Superior temporal gyrus (tissue), 1 donor: Measurements from ENCODE around the gene LRRC56.
A peak's percentile ranks its signal among the peaks of the same experiment; 100 is the strongest.

Experiments used
- DNase-seq: peaks from one replicate; pipeline ENCODE4 v3.0.0-alpha.2; 2016; ENCODE audit errors: extremely low spot score

LRRC56 gene, protein sequence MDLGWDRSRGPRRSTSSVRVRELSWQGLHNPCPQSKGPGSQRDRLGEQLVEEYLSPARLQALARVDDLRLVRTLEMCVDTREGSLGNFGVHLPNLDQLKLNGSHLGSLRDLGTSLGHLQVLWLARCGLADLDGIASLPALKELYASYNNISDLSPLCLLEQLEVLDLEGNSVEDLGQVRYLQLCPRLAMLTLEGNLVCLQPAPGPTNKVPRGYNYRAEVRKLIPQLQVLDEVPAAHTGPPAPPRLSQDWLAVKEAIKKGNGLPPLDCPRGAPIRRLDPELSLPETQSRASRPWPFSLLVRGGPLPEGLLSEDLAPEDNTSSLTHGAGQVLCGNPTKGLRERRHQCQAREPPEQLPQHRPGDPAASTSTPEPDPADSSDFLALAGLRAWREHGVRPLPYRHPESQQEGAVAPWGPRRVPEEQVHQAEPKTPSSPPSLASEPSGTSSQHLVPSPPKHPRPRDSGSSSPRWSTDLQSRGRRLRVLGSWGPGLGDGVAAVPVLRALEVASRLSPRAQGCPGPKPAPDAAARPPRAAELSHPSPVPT

DNA sequence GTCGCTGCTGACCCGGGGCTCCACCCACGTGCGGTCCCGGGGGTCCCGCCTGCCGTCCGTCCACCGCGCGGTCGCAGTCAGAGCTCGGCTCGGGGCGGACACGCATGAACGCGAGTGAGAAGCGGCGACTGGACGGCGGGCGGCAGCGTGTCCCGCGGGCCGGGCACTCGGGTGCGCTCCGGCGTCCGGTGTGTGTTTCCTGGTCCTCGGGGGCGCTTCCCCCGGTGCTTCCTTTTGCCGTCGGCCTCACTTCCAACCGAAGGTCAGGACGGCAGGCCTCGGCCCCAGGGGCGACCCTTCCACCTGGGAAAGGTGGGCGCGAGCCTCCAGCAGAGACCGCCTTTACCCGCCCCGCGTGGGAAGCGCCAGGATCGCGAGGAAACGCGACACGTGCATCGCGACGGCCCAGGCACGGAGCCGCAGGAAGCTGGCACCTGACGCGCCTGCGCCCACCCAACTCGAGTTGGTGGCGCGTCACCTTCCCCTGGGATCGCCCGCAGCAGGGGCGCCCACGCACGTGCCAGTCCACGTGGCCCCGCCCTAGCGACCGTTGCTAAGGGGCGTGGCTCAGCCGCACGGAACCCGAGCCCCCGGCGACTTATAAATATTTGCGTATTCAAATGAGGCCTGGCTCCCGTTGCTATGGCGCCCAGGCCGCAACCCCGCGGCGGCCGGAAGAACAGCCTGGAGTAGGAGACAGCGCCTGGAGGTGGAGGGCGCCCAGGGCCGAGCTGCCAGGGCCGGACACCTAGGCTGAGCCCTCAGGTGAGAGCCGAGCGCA is at the start of gene LRRC56:
Gene LRRC56, plus strand, starts transcription at position 687 of the 781 bp plus-strand sequence. CDS start 3,158 bp downstream, outside the sequence.
- DNase-seq, result peak; percentile 12

DNA sequence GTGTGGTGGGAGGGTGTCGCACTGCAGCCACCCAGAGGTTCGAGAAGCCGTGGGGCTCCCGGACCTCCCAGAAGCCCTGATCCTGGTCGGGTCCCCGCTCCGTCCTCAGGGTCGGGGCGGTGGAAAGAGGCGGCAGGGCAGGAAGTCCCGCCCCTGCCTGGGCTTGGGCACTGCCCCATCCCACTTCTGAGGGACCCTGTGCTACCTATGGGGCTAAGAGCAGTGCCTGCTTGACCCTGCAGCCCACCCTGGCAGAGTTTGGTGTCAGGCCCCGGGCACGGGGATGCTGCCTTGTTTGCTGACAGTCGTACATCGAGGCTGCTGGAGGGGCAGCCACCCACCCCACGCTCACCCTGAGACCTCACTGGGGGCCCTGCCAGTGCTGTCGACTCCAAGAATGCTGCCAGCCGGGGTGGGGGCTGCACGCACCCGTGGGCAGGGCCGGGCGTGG is 49.7 kb upstream of the LRRC56 start:
- no peak for DNase-seq

DNA sequence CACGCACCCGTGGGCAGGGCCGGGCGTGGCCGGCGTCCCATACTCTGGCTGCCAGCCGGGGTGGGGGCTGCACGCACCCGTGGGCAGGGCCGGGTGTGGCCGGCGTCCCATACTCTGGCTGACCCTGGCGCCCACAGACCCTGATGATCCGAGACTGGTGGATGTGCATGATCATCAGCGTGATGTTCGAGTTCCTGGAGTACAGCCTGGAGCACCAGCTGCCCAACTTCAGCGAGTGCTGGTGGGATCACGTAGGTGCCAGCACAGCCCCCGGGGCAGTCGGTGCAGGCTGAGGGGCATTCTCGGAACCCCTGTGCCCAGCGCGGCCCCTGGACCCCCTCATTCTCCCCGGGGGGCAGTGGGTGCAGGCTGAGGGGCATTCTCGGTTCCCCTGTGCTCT is 49.3 kb upstream of the LRRC56 start:
- no peak for DNase-seq

DNA sequence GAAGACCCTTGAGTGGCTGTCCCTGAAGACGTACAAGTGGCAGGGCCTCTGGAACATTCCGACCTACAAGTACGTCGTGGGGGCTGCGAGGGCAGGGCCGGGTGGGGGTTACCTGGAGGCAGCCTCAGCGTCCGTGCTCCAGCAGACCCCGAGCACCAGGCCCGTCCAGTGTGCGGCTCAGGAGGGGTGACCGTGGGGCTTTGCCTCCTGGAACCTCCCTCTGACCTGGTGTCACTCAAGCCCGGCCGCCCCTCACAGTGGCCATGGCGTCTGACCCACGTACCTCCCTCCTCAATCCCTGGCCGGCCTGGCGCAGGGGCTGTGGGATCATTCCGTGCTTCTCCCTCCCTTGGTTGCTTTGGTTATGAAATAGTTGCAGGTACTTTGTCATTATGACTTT is 48.7 kb upstream of the LRRC56 start:
- no peak for DNase-seq

DNA sequence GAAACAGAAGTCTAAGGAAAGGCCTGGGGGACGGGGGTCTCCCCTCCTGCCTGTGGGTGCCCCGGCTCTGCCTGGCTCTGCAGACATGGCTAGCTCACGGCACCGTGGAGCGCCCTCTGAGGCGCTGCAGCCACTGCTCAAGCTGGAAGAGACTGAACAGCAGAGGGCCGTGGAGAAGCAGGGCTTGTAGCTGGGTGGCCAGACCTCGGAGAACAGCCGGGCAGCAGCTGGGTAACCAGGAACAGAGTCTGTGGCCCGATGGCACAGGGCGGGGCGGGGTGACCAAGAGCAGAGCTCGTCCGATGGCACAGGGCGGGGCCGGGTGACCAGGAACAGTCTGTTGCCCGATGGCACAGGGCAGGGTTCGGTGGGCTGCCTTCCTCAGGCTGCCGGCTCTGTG is 48.3 kb upstream of the LRRC56 start:
- peak; percentile 37 for DNase-seq

DNA sequence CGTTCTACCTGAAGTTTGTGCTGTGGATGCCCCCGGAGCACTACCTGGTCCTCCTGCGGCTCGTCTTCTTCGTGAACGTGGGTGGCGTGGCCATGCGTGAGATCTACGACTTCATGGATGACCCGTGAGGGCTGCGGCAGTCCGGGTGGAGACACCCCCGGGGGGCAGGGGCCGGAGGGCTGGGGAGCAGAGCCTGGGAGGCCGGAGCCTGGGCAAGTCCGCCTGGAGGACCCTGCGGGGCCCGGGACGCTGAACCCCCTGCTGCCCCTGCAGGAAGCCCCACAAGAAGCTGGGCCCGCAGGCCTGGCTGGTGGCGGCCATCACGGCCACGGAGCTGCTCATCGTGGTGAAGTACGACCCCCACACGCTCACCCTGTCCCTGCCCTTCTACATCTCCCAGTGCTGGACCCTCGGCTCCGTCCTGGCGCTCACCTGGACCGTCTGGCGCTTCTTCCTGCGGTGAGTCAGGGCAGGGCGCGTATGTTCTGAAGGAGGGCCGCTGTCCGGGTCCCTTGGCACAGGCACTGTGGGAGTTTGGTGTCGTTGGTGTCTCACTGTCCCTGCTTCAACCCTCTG is 47.6 kb upstream of the LRRC56 start:
- DNase-seq, result no peak

DNA sequence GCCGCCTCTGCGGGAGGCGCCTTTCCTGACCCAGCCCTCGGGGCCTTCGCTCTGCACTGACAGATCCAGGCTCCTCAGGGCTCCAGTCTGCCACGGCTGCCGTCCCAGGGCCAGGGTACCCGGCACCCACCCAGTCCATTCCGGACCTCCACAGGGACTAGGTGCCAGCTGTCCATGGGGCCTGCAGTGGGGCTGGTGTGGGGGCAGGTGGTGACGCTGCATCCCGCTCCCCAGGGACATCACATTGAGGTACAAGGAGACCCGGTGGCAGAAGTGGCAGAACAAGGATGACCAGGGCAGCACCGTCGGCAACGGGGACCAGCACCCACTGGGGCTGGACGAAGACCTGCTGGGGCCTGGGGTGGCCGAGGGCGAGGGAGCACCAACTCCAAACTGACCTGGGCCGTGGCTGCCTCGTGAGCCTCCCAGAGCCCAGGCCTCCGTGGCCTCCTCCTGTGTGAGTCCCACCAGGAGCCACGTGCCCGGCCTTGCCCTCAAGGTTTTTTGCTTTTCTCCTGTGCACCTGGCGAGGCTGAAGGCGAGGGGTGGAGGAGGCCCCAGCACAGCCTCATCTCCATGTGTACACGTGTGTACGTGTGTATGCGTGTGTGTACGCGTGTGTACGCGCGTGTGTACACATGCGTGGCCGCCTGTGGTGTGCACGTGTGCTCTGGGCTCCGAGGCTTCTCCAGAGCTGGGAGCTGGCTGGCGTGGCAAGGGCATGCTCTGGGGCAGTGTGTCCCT is 47.0 kb upstream of the LRRC56 start:
- DNase-seq, result no peak

DNA sequence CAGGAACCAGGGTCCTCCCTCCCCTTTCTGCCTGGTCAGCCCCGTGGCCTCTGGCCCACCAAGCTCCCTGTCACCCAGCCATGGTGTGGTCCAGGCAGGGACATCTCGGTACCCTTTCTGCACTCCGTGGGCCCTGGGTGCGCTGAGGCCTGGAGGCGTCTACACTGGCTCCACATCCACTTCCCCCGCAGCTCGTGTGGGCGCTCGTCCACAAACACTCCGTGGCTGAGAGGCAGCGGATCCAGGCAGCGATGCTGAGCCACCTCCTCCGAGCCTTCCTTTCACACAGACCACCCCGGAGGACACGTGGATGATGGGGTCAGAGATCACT is 46.4 kb upstream of the LRRC56 start:
- no peak for DNase-seq

DNA sequence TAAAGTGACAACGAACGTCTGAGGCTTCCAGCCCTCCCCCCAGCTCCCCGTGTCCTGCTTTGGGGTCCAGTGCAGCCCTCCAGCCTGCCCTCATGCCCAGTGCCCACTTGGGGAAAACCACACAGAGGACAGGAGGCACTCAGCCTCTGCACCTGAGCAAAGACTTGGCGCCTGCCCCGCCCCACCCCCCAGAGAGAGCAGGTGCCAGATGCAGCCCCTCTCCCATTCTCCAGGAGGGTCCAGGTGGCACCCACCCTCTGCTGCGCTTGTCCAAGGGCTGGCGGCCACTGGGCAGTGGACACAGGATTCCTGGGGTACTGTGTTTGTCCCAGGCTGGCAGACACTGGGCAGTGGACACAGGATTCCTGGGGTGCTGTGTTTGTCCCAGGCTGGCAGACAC is 46.0 kb upstream of the LRRC56 start:
- DNase-seq, result no peak

DNA sequence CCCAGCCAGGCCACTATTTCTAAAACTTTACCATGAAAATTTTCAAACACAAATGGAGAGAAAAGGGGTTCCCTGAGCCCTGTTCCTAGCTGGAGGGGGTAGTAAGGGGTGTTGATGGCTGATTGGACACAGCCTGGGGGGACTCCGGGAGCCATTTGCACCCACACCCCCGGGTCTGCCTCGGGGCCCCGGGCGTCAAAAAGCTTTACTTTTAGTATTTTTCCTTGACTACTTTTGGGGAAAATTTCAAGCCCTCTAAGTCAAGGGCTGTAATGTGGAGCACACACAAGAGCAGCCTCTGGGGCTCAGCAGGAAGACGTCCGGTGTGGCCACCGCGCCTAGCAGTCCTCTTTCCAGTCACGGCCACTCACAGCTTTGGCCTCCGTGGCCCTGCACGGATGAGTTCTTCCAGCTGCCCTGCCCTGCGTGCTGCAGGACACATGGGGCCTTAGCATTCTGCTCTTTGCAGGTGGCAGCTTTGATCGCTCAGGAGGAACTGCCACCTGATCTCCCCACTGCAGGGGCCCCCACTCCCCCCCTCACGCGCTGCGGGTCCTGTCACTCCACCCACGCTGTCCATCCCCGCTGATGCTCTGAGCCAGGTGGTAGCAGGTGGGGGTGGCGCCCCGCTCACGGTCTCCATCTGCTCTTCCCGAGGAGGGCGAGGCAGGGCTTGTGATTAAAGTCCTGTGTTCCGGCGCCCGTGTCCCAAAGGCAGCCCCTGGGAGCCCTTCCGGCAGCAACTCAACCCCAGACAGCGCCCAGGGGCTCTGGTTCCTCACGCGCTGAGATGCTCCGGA is 44.7 kb upstream of the LRRC56 start:
- DNase-seq, result no peak

DNA sequence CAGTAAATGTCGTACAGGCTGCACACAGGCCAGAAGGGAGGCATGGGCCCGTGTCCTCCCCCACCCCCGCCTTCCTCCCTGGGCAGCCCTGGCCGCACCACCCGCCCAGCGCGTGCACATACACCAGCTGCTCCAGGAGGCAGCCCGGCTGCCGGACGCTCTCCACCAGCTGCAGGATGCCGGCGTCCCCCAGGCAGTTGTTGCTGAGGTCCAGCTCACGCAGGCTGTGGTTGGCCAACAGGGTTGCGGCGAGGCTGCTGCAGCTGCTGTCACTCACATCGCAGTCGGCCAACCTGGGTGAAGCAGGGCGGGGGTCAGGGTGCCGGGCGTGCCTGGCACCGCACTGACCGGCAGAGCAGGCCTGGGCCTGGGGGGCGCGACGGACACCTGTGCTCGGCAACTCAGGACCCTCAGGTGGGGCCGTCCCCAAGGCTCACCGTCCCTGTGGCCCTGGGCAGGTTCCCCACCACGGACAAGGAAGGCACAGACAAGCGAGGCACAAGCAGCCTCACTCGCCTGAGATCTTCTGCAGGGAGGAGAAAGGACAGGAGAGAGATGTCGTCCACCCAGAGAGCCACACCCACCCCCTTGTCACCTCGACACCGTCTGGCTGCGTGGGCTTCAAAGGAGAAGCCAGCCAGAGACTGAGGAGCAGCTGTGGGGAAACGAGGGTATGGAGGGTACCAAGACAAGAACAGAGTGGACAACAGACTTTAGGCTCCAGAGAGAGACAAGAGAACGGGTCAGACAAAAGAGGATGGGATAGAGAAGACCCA is 42.4 kb upstream of the LRRC56 start:
- DNase-seq, result peak; percentile 83

DNA sequence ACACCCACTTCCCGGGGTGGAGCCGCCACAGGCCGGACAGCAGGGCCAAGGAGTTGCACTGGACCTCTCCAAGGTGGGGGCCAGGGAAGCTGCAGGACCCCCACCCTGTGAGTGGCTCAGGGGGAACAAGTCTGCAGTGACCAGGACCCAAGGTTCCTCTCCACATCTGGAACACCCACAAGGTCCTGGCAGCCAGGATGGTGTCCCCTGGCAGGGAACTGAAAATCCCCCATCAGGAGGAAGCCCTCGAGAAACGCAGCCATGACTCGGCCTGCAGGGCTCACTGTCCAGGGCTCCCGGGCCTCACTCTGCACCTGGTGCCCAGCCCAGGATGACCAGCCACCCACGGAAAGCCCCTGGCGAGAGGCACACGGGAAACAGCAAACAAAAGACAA is 41.8 kb upstream of the LRRC56 start:
- DNase-seq, result no peak

DNA sequence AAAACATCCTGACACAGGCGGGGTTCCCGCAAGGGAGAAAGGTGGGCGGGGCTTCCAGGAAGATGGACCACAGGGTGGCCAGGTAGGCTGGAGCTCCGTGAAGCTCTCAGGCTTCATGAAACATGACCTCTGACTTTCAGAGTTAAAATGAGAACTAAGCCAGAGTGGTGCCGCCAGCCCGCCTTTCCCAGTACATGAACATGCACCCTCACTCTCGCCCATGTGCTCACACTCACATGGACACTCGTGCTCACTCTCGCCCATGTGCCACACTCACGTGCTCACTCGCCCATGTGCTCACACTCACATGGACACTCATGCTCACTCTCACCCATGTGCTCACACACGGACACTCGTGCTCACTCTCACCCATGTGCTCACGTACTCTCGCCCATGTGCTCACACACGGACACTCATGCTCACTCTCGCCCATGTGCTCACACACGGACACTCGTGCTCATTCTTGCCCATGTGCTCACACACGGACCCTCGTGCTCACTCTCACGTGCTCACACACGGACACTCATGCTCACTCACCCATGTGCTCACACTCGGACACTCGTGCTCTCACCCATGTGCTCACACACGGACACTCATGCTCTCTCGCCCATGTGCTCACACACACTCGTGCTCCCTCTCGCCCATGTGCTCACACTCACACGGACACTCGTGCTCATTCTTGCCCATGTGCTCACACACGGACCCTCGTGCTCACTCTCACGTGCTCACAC is 40.3 kb upstream of the LRRC56 start:
- no peak for DNase-seq

DNA sequence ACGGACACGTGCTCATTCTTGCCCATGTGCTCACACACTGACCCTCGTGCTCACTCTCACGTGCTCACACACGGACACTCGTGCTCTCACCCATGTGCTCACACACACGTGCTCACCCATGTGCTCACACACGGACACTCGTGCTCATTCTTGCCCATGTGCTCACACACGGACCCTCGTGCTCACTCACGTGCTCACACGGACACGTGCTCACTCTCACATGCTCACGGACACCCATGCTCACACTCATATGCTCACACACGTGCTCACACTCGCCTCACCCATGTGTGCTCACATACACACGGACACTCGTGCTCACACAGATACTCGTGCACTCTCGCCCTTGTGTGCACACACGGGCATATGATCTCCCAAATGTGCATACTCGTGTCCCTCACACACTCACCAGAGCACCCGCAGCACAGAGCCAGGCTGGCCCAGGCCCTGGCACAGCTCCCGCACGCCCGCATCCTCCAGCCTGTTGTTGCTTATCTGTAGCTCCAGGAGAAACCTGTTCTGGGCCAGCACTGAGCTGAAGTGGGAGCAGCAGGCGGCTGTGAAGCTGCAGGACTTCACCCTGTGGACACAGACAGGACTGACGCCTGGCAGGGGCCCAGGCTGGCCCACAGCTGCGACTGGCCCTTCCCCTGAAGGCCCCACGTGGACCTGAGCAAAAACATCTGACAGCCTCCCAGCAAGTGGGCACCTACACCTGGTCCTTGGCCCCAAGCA is 39.6 kb upstream of the LRRC56 start:
- DNase-seq, result no peak

DNA sequence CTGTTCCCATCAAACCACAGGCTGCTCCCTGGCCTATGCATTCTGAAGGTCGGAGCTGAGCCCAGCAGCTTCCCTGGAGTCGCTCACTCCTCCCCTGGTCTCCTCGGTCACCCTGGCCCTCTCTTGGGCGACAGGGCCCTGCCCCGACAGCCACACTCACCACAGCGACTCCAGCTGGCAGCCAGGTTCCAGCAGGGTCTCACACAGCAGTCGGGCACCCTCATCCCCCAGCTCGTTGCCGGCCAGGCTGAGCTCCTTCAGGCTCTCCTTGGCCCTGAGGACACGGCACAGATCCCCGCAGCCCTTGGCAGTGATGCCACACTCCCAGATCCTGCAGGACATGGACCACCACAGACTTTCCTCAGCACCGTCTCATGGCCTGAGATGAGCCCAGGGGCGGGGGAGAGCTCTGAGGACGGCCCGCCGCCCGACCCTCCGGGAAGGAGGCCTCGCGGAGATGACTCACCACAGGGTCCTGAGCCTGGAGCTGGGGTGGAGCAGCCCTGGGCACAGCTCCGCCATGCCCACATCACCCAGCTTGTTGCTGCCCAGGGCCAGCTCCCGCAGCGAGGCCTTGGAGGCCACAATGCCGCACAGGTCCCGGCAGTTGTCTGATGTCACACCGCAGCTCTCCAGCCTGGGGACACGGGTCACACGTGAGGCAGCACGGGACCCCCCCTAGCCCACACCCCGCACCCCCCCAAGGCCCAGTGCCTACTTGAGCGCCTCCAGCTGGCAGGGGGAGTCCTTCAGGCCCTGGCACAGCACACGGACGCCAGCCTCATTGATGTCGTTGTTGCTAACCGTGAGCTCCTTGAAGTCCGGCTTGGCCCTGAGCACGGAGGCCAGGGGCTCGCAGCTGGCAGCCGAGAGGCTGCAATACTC is 38.8 kb upstream of the LRRC56 start:
- DNase-seq, result no peak

DNA sequence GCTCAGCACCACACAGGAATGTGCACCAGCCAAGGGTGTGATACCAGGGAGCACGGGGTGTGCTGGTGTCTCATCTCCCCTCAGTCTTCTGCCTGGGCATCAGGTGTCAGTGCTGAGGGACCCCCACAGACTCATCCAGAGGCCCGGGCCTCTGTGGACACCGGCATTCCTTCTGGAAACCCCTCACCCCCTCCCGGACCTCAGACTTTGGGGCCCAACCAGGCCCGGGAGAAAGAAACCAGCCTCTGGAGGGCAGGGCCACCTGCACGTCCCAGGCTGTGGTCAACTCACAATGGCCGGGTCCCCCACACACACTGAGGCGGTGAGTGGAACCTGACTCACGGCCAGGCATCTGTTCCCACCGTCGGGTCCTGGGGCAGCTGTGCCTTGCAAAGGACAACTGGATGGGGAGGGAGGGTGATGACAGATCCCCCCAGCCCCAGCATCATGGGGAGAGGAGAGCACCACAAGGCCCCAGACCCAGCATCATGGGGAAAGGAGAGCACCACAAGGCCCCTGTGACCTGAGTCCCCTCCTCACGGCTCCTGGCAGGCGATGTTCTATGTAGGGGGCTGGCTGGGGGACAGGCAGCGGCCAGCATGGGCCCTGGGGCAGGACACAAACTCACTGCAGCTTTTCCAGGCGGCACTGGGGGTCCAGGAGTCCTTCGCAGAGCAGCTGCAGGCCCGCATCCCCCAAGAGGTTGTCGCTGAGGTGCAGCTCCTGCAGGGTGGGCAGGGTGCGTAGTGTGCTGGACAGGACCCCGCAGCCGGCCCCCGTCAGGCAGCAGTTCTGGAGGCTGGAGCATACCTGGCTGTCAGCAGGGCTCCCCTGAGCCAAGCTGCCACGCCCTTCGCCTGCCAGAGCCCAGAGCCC is 37.9 kb upstream of the LRRC56 start:
- DNase-seq, result no peak
